Glutamatergic neuron (in vitro differentiated cells): Measurements from ENCODE around the gene COA1. TPM values are rescaled to one million over a fixed set of nuclear protein-coding genes. Genes with fewer than 3 reads are reported as not detected.
"Not testable (repeated sequence)": the region's sequence is repeated elsewhere in the genome, so short reads cannot be mapped to it uniquely, and the experiment has no call there.

Experiments used
- DNase-seq: peaks from one replicate; pipeline ENCODE4 v3.0.0; 2022
- H3K27ac Mint-ChIP-seq: one replicate; pipeline ENCODE4 v1.8.0; 2020; ENCODE audit warnings: mild to moderate bottlenecking, mixed read lengths, inconsistent platforms; ENCODE audit not compliant: unreplicated experiment
- H3K27me3 Mint-ChIP-seq: one replicate; pipeline ENCODE4 v1.8.0; 2020; ENCODE audit warnings: mild to moderate bottlenecking, moderate library complexity, mixed read lengths, inconsistent platforms; ENCODE audit not compliant: unreplicated experiment
- H3K36me3 Mint-ChIP-seq: one replicate; pipeline ENCODE4 v1.8.0; 2020; ENCODE audit warnings: mild to moderate bottlenecking, mixed read lengths, inconsistent platforms; ENCODE audit not compliant: unreplicated experiment
- H3K4me1 Mint-ChIP-seq: one replicate; pipeline ENCODE4 v1.8.0; 2020; ENCODE audit warnings: mild to moderate bottlenecking, low read depth, mixed read lengths, inconsistent platforms; ENCODE audit not compliant: unreplicated experiment
- H3K4me3 Mint-ChIP-seq: one replicate; pipeline ENCODE4 v1.8.0; 2020; ENCODE audit warnings: mild to moderate bottlenecking, mixed read lengths, inconsistent platforms; ENCODE audit not compliant: unreplicated experiment
- H3K9me3 Mint-ChIP-seq: one replicate; pipeline ENCODE4 v1.8.0; 2020; ENCODE audit warnings: mild to moderate bottlenecking, moderate library complexity, mixed read lengths, inconsistent platforms; ENCODE audit not compliant: unreplicated experiment
- CTCF ChIP-seq: fragments of 200-600 bp; sonication (generic); IDR thresholded peaks from one replicate; pipeline ENCODE4 v1.5.0; 2021; ENCODE audit not compliant: partially characterized antibody, unreplicated experiment
- long read RNA-seq: library from polyadenylated mRNA; unstranded; transcript quantifications from one replicate; pipeline ENCODE4 v2.0.0, GENCODE V29; 2020; ENCODE audit not compliant: unreplicated experiment
- total RNA-seq: library from RNA; stranded (reverse); fragmentation: NEBNext Ultra II Directional; extraction: Animal tissue kit (Norgen Biotek cat#: 25700); gene quantifications from one replicate; pipeline ENCODE4 v1.2.1, GENCODE V29; 2021; ENCODE audit not compliant: unreplicated experiment

COA1 gene
- total RNA-seq = 73.7 TPM
- long read RNA-seq, transcript COA1-201 (6 exons, 927 nt) = major isoform, 22 of 42 reads
- long read RNA-seq, partial matches to known transcripts = 7 of 42 reads
- long read RNA-seq, other reads (novel, unspliced or antisense) = 12 of 42 reads

GRCh38 chr7:43729214-43729923 lies at the start of gene COA1:
COA1 (minus strand) TSS chr7:43729523; CDS start chr7:43648614, 80,909 bp downstream.
- Mint-ChIP-seq H3K36me3 (no peaks in the 10 kb centered on the region), H3K4me3 (peak within 1 kb of the TSS; percentile 95), H3K27ac (peak within 1 kb of the TSS; percentile 79), H3K9me3 (peaks cover 3% of the 10 kb centered on the region), H3K4me1 (peaks cover 10% of the 10 kb centered on the region), H3K27me3 (no peaks in the 10 kb centered on the region)
- DNase-seq = peak; percentile 84
- no peak for TF ChIP-seq CTCF

- H3K9me3 Mint-ChIP-seq = not testable (repeated sequence)
Measured at GRCh38 chr7:43778293-43779044, 49.1 kb upstream of the COA1 start.

GRCh38 chr7:43775255-43775654 lies 45.9 kb upstream of the COA1 start:
- peaks cover 21% of the 10 kb centered on the region for H3K36me3 Mint-ChIP-seq
- H3K4me3 Mint-ChIP-seq, H3K27me3 Mint-ChIP-seq: not testable (repeated sequence)

More at GRCh38 chr7:43778293-43779044, 49.1 kb upstream of the COA1 start:
- not testable (repeated sequence) for H3K4me3 Mint-ChIP-seq, H3K4me1 Mint-ChIP-seq, DNase-seq, H3K27me3 Mint-ChIP-seq, H3K27ac Mint-ChIP-seq
- H3K36me3 Mint-ChIP-seq = peaks cover 26% of the 10 kb centered on the region

GRCh38 chr7:43773268-43773667 lies 43.9 kb upstream of the COA1 start:
- not testable (repeated sequence) for H3K9me3 Mint-ChIP-seq, H3K4me3 Mint-ChIP-seq, DNase-seq, H3K27ac Mint-ChIP-seq, H3K27me3 Mint-ChIP-seq, H3K4me1 Mint-ChIP-seq
- peaks cover 11% of the 10 kb centered on the region for H3K36me3 Mint-ChIP-seq

More at GRCh38 chr7:43775255-43775654, 45.9 kb upstream of the COA1 start:
- H3K27ac Mint-ChIP-seq, H3K4me1 Mint-ChIP-seq, H3K9me3 Mint-ChIP-seq, DNase-seq: not testable (repeated sequence)

GRCh38 chr7:43771573-43771972 lies 42.2 kb upstream of the COA1 start:
- no peak for TF ChIP-seq CTCF
- Mint-ChIP-seq H3K36me3 (peaks cover 11% of the 10 kb centered on the region), H3K4me3 (no peak overlapping the region), H3K4me1 (peaks cover 6% of the 10 kb centered on the region), H3K27me3 (peaks cover 3% of the 10 kb centered on the region), H3K9me3 (peaks cover 4% of the 10 kb centered on the region), H3K27ac (peak overlapping the region; percentile 5)
- no peak for DNase-seq

- H3K4me1 Mint-ChIP-seq = peaks cover 7% of the 10 kb centered on the region
Measured at GRCh38 chr7:43771128-43771527, 41.8 kb upstream of the COA1 start.

More at GRCh38 chr7:43771128-43771527, 41.8 kb upstream of the COA1 start:
- Mint-ChIP-seq H3K27me3 (peaks cover 3% of the 10 kb centered on the region), H3K4me3 (no peak overlapping the region), H3K27ac (peak overlapping the region; percentile 5), H3K36me3 (peaks cover 7% of the 10 kb centered on the region), H3K9me3 (peaks cover 4% of the 10 kb centered on the region)
- TF ChIP-seq CTCF = no peak
- DNase-seq = no peak
